OCI-LY1 (cell line): ENCODE measurements around the gene CRTAP.

ENCODE experiments used
- EZH2 ChIP-seq: fragments of 200-600 bp; sonication (generic), shearing (Covaris generic); IDR thresholded peaks from 2 replicates; pipeline ENCODE4 v1.8.0; 2017; ENCODE audit warnings: borderline replicate concordance, mixed run types, mild to moderate bottlenecking, antibody characterized with exemption, low read length, moderate library complexity, mixed read lengths
- TF ChIP-seq, protein P1 (sequence below): fragments of 200-600 bp; sonication (generic), shearing (Covaris generic); IDR thresholded peaks from 2 replicates; pipeline ENCODE4 v1.5.1; 2017; ENCODE audit warnings: mild to moderate bottlenecking, antibody characterized with exemption, low read length, moderate library complexity, mixed read lengths

DNA sequence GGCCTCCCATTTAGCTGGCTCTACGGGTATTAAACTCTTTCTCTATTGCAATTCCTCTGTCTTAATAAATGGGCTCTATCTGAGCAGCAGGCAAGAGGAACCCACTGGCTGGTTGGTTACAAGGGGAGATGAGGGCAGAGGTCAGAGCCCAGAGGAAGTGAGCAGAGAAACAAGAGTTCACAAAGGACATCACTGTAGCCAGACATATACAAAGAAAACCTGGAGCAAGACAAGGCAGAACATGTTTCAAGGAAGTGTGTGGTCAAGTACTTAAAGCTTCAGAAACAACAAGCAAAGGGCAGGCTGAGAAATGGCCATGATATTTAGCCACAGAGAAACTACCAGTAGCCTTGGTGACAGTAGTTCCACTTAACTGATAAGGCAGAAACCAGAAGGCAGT is 80.5 kb downstream of the CRTAP start:
- TF ChIP-seq, protein P1, sequence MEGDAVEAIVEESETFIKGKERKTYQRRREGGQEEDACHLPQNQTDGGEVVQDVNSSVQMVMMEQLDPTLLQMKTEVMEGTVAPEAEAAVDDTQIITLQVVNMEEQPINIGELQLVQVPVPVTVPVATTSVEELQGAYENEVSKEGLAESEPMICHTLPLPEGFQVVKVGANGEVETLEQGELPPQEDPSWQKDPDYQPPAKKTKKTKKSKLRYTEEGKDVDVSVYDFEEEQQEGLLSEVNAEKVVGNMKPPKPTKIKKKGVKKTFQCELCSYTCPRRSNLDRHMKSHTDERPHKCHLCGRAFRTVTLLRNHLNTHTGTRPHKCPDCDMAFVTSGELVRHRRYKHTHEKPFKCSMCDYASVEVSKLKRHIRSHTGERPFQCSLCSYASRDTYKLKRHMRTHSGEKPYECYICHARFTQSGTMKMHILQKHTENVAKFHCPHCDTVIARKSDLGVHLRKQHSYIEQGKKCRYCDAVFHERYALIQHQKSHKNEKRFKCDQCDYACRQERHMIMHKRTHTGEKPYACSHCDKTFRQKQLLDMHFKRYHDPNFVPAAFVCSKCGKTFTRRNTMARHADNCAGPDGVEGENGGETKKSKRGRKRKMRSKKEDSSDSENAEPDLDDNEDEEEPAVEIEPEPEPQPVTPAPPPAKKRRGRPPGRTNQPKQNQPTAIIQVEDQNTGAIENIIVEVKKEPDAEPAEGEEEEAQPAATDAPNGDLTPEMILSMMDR: no peak
- no peak for TF ChIP-seq EZH2
